HL-60/S4 treated with retinoic acid at 250 ng/mL for 4 days and 3 days (cell line): Measurements from ENCODE around the gene KRTAP5-1.

Source experiments
- in situ Hi-C: fragments of 300-500 bp; cut with MboI; formaldehyde crosslinking; loops from 2 replicates; pipeline ENCODE4 v1.7.0; 2022; ENCODE audit warnings: low sequenced_read_pairs

Gene KRTAP5-1

DNA sequence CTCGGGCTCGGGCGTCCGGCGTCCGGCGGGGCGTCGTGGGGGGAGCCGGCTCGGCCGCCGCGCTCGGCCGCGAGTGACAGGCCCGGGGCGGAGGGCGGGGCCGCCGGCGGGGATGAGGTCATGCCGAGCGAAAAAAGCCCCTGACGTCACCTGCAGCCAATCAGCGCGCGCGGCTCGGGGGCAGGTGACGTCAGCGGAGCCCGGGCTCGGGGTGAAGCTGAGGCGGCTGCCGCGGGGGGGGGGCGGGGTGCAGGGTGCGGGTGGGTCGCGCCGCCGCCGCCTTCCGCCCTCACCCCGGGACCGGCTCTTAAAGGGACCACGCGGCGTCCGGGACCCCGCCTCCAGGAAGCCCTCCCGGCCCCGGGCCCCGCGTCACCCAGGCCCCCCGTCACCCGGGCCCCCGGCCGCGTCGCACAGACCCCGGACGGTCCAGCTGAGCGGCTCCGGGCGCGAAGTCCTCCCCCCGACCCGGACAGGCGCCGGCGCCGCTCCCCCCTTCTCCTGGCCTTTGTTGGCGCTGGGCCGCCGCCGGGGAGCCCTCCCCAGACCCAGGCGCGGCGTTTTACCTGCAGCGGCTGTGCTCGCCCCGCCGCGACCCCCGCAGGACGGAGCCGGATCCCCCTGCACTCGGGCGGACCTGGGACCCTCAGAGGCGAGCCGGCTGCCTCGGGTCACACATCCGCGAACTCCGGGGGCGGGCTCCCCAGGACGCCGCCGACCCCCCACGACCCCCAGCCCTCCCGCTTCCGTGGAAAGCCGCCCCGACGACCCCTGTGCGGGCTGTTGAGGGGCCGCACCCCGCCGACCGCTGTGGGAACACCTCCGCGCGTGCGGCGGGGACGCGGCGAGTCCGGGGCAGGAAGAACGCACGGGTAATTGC is 12.6 kb downstream of the KRTAP5-1 start, which contains the start of gene DUSP8:
DUSP8 (minus strand) TSS at position 75 of the 880 bp plus-strand sequence. CDS start 6,445 bp downstream, outside the sequence.
- in situ Hi-C loops, result no loop called here

DNA sequence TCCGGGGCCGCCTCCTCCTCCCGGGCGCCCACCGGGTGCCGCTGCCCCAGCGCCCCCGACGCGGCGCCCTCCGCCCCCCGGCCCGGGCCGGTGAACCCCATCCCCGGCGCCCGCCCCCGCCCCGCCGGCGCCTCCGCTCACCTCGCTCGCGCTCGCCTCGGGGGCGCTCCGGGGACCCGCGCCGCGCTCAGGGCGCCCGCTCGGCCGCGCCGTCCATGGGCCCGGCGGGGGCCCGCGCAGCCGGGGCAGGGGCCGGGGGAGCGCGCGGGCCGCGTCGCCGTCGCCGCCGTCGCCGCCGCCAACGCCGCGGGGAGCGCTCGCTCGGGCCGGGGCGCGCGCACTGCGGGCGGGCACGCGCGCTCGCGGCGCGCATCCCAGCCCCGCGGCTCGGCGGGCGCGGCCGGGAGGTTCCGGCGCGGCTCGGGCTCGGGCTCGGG is 13.3 kb downstream of the KRTAP5-1 start:
- in situ Hi-C loops, result no loop called here

DNA sequence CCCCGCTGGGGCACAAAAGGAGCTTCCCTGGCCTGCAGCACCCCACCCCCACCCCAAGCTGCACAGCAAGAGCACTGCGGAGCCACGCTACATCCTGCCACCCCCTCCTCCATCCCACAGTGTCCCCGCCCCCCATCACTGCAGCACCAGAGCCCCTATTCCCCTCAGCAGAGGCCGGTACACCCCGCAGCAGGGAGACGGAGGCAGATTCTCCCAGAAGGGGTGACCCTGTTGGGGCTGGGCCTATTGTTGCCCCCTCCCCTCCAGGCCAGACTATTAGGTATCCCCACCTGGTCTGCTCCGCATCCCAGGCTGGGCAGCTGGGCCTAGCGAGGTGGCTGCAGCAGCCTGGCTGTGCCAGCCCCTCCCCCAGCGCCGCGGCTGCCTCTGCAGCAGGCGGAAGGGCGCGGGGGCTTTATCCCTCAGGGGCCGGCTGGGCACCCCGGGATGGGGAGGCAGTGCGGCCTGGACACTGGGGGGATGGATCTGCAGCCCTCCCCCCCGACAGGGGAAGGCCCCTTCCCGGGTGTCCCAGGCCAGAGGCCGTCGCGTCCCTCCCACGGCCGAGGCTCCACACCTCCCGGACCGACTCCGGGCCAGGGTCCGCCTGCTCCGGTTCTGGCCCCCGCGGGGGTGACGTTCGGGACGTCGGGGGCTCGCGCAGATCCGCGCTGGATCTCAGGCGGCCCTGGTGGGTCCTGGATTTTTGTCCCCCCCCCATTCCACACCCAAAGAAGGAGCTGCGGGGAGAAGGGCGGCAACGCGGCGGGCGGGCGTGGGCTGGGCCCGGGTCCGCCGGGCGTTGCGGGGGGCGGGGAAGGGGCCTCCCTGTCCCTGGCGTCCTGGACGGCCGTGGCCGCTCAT is 14.0 kb downstream of the KRTAP5-1 start:
- in situ Hi-C loops, result no loop called here

DNA sequence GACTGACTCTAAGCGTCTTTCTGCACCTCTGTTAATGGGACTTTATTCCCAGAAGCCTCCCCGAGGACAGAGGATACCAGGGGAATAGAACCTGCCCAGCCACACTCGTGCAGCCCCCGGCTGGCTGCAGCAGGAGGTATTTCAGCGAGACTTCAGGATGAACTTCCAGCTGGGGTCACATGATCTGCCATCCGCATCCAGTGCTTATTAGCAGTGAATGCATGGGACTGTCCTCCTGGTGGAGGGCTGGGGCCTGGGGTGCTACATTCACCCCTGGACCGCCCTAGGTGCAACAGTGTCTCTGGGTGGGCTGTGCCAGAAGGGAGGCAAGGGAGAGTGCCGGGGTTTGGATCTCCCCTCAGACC is 14.6 kb downstream of the KRTAP5-1 start:
- in situ Hi-C loops, result no loop called here

DNA sequence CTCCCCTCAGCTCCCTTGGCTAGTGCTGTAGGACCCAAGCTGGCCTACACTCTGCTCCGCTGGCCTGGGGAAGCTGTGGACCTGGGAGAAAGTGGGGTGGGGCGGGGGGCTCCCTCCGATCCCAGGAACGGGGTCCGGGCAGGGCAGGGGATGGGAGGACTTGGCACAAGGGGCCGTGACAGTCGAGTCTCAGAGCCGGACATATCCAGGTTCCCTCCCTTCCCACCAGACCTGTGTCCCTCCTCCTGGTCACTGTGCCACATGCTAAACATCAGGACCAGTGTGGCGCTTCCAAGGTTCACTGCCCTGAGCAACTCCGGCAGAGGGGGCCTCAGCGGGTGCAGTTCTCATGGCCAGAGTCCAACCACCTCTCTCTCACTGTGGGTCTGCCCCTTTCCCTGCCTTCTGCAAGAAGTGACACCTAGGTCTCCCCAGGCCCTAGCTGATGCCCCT is 15.1 kb downstream of the KRTAP5-1 start:
- in situ Hi-C loops, result no loop called here

DNA sequence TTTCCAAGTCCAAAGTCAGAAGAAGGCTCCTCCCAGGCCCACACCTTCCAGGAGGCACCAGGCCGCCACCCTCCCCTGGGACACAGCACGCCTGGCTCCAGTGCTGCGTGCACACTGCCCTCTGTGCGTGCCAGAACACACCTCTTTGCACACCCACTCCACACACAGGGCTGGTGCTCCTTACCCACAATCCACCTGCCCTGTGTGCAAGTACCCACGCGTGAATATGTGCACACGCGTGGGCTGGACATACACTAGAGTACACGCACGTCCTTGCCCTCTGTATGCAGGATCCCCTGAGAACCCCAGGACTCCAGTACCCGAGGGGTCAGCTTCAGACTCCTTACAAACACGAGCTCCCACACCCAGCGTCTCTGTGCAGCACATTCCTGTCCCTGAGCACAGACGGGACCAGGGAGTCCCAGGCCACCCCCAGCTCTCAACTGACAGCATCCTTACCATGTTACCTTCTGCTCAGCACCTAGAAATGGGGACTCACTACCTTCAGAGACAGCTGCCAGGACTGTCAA is 15.8 kb downstream of the KRTAP5-1 start:
- in situ Hi-C loops, result no loop called here

DNA sequence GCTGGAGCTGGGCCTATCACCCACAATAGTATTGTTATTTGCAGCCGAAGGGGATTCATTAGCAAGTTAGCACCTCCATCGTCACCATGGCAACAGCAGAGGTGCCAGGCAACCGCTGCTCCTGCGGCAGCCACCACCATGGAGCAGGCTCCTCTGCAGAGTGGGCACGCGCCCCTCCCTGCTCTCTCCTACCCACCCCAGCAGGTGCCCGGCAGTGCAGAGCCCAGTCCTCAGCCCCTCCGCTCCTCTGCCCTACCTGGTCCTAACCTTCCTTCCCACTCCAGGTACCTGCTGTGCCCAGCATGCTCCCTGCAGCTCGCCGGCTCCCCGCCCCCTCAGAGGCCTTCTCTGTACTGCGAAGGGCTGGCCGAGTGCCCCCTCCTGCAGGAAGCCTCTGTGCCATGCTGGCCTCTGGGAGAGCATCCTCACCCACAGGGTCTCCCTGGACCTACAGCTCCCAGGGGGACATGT is 16.6 kb downstream of the KRTAP5-1 start:
- in situ Hi-C loops, result no loop called here

DNA sequence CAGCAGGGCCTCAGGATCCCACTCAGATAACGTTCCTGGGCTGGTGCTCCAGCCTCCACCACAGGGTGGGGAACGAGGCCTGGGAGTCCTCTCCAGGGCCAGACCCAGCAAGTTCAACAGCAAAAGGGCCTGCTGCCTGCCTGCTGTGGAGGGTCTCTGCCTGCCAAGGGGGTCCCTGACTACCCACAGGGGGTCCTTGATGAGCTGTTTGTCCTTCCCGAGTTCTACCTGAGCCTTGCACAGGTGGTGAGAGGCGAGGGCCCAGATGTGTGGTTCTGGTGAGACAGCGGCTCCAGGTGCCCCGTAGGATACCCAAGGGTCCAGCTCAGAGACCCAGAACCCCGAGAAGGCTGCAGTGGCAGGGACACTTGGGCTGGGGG is 17.4 kb downstream of the KRTAP5-1 start:
- in situ Hi-C loops, result no loop called here

DNA sequence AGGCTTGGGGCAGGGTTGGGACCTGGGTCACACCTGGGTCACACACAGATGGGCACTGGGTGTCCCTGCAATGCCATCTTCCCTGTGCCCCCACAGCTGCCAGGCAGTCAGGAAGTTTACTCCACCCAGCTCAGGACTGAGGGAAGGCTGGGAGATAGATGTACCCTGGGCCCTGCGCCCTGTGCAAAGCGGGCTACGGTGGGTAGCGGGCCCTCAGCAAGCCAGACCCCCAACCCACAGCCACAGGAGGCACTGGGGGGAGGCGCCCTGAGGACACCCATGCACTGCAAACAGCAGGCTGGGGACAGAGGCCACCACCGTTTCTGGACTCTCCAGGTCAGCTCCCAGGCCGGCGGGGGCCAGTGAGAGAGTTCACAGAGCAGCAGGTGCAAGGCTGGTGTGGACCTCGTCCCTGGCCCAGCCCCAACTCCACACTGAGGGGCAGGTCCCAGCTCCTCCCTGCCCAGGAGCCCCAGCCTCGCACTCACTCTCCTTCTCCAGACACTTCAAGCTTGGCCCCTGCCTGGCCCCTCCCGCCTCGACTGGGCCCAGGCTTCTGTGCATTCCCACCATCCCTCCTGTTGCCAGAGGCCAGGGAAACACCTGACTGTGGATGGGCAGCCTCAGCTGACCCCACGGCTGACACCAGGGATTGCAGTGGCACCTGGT is 17.9 kb downstream of the KRTAP5-1 start:
- in situ Hi-C loops, result no loop called here

DNA sequence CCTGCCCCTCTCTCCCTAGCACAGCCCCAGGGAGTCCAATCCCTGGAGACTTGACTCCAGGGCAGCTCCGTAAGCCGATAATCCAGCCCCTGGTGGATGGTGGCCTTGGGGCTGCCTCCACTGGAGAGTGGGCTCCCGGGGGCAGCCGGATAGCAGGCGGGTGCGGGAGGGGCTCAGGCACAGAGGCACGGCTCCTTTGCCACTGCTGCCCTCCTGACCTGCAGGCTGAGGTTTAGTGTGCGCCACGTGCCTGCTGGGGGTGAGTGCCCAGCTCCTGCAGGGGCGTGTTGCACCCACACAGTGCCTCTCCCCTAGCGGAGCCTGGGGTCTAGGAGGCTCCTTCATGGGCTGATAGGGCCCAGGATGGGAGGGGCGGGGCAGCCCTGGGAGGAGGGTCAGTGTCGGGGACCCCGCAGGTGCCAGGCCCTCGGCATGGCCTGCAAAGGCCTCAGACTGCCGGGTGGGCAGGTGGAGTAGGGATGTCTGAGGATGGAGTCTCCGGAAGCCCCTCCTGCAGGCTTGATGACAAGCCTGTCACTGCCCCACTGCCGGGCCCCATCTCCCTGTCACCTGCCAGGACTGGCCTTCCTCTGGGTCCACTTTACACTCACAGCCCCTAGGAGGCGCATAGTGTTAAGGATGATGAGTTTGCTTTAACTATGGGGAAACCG is 18.6 kb downstream of the KRTAP5-1 start:
- in situ Hi-C loops, result no loop called here

DNA sequence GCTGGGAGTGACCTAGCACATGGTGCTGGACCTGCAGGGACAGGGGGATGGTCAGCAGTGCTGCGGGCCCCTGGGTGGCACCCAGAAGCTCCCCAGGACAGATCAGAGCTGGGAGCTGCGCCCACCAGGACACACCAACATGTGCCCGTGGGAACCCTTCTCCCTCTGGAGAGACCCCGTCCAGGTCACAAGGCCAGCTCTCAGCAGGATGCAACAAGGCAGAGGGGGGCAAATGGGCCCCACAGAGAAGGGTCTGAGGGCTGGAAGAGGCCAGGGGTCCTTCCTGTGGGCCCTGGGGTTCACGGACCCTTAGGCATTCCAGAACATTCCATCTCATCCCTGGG is 19.2 kb downstream of the KRTAP5-1 start:
- in situ Hi-C loops, result no loop called here

DNA sequence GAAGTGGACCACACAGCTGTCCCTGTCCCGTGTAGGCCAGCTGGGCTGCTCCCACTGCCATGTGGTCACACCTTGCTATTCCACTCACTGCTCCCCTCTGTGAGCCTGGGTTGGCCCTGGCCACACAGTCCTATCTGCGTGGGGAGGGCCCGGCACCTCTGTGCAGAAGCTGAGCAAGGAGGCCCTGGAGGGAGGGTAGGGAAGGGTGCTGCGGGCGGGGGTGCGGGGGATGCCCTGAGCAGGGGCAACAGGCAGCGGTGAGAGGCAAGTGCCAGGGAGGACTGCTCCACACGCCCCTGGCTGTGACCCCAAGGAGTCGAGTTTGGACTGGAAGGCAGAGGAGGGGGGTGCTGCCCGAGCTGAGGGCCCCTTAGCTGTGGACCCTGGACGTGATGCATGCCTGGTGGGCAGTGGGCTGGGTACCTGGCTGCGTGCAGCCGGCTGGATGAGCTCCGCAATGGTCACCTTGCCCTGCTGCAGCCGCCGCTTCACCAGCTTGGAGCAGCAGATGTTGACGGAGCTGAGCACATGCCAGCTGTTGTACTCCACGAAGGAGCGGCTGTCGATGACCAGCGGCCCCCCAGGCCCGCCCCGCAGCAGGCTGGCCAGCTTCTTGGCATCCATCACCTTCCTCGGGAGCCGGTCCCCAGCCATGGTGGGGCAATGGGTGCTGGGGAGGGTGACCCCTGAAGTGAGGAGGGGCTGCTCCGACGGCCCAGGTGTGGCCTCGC is 19.7 kb downstream of the KRTAP5-1 start:
- in situ Hi-C loops, result no loop called here

DNA sequence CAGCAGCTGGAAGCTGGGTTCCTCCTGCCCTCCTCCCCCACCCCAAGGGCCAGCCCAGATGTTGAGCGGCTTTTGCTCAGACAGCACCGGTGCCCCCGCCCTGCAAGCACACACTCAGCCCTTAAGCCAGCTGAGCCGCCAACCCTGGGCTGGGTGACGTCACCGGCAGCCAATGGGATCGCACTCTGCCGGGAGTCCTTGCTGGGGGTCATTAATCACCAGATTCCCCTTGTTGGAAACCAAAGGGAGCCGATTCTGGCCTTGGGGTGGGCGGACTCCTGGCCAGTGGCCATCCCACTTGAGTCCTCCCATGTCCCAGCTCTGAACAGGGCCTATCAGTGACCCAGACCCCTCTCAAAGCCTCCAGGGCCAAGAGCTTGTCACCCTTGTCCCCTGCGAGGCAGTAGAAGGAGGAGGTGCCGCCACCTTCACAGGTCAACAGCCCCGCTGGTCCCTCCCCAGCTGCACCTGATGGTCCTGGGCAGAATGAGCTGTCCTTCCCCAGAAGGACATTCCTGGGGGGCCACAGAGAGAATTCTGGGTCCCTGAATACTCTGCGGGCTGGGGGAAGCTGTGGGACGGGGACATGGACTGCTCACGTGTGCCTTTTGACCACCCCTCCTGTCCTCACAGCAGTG is 20.4 kb downstream of the KRTAP5-1 start:
- in situ Hi-C loops, result no loop called here

DNA sequence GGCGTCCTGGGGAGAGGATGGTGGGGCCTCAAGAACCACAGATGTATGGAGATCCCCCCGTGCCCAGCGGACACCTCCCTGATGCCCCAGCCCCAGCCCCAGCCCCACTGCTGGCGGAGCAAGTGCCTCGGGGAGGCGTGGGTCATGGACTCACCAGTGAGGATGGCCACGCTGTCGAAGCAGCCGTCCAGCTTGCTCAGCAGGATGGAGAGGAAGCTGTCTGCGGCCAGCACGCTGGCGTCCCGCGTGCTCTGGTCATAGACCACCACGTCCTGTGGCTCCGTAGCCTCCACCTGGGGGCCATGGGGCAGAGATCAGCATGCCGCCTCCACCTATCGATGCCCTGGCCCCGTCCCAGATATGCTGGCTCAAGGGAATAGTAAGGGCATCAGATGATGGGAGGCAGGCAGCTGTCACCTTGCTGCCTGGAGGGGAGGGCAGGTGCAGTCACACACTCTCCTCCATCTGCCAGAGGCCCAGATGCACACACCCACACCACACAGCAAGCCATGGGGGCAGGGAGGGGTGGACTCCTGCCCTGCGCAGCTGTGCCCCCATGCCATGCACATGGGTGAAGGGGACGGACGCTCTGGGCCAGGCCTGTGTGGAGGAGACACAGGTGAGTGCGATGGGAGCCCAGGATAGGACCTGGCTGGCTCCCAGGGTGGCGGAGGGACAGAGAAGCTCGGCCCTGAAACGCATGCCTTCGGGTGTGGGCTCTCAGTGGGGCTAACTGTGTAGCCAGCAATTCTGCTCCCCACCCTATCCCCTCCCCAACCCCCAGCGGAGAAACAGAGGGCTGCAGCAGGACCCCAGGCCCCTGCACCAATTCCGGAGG is 21.2 kb downstream of the KRTAP5-1 start:
- in situ Hi-C loops, result no loop called here

DNA sequence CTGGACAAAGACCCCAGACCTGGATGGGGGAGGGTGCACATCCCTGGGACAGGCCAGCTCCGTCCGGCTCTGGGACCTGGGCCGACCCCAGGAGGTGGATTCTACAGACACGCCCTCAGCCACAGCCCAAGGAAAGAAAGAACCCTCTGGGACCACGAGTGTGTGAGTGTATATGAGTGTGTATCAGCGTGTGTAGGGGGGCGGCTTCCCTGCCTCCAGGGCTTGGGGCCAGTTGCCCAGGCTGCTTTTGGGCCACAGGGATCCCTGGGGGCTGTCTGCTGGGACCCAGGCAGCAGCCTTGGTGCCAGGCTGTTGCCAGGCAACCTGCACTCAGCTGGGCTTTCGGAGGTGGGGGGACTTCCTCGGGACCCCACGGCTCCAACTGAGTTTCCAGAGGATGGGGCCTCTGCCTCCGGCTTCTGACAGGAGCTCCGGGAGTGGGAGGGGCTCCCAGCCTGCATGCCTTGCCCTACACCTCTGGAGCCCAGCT is 21.9 kb downstream of the KRTAP5-1 start:
- in situ Hi-C loops, result no loop called here

DNA sequence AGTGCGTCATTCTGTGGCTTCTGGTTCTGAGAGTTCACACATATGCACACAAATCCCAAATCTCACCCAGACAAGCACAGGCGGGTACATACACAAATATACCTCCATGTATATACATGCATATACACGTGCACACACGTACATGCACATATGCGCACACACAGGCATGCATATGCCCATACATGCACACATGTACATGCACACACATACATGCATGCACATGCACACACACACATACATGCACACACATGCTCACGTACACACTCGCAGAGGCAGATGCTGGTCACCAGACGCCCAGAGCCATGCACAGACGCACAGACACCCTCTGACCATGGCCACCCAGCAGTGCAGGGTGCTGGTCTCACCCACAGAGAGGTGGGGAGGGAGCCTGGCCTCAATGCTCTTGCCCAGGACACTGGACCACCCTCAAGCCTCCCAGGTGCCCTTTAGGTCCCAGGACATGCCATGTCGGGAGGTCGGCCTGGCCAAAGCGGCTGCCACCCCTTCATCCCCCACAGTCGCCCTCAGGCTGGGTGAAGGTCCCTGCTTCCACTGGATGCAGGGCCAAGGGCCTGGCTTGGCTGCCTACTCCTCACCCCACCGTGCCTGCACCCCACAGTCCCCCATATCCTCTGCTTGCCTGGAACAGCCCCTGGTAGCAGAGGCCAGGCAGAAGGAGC is 22.5 kb downstream of the KRTAP5-1 start:
- in situ Hi-C loops, result no loop called here

DNA sequence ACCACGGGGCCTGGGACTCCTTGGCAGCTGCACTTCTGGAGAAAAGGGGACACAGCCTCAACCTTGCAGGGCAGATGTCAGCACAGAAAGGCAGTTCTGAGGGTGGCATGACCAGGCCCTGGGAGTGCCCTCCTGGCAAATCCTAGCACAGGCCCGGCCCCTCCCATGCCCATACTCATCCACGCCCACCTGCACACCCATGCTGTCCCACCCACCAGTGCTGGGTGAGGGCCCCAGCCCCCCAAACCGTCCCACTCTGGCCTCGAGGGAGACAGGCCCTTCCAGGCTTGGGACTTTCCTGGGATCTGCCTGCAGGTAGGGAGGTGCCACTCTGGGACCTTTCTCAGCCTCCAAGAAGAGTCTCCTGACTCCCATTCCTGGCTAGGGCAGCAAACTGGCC is 23.1 kb downstream of the KRTAP5-1 start:
- in situ Hi-C loops, result no loop called here

DNA sequence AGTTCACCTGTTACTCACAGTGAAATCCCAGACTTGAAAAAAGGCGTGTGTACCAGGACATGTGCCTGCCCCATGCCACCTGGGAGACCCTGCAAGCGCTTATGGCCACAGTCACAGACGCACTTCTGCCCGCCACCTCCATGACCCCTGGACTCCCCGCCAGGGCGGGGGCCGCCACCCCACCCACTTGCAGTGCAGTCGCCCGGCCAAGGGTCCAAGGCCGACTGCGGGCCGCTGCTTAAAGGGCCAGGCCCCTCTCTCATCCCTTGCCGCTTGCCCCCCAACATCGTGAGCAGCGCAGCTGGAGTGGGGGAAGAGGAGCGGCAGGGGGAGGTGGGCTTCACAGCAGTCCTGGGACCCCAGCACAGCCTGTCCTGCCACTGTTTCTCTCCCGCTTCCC is 23.8 kb downstream of the KRTAP5-1 start:
- in situ Hi-C loops, result no loop called here
